ENCODE data around the gene HSPB6. TPM values are rescaled to one million over a fixed set of nuclear protein-coding genes. Genes with fewer than 3 reads are reported as not detected.

HSPB6 gene
- total and polyA plus RNA-seq, 2 of the 8 experiments (the other 6 are each of a cell fraction or from before 2014, with no cell fraction given) = 0.91 TPM; not detected in 1

DNA sequence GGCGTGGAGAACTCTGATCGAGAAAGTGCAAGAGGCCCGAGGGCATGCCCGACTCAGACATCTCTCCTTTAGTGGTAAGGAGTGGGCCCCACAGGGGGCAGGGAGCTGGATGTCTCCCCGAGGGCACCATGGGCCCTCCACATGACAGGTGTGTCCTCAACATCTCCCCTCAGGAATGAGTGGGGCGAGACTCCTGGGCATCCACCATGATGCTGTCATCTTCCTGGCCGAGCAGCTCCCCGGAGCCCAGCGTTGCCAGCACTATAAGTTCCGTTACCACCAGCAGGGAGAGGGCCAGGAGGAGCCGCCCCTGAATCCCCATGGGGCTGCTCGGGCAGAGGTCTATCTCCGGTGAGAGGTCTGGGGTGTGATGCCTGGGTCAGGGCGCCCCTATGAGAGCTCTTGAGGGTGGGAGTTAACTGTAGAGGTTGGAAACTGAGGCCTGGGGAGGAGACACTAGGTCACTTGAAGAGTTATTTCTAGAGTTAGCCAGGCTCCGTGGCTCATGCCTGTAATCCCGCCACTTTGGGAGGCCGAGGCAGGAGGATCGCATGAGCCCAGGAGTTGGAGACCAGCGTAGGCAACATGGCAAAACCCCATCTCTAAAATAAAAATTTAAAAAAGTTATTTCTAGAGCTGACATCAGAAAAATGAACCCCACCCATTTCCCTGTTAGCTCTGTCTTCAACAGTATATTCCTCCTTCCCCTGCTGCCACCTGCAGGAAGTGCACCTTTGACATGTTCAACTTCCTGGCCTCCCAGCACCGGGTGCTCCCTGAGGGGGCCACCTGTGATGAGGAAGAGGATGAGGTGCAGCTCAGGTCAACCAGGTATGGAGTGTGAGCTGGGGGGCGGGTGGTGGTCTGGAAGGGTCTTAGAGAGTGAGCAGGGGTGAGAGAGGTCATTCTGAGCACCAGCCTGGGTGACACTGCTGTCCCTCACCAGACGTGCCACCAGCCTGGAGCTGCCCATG is 19.6 kb downstream of the HSPB6 start (continued):
- TF ChIP-seq, protein P1, sequence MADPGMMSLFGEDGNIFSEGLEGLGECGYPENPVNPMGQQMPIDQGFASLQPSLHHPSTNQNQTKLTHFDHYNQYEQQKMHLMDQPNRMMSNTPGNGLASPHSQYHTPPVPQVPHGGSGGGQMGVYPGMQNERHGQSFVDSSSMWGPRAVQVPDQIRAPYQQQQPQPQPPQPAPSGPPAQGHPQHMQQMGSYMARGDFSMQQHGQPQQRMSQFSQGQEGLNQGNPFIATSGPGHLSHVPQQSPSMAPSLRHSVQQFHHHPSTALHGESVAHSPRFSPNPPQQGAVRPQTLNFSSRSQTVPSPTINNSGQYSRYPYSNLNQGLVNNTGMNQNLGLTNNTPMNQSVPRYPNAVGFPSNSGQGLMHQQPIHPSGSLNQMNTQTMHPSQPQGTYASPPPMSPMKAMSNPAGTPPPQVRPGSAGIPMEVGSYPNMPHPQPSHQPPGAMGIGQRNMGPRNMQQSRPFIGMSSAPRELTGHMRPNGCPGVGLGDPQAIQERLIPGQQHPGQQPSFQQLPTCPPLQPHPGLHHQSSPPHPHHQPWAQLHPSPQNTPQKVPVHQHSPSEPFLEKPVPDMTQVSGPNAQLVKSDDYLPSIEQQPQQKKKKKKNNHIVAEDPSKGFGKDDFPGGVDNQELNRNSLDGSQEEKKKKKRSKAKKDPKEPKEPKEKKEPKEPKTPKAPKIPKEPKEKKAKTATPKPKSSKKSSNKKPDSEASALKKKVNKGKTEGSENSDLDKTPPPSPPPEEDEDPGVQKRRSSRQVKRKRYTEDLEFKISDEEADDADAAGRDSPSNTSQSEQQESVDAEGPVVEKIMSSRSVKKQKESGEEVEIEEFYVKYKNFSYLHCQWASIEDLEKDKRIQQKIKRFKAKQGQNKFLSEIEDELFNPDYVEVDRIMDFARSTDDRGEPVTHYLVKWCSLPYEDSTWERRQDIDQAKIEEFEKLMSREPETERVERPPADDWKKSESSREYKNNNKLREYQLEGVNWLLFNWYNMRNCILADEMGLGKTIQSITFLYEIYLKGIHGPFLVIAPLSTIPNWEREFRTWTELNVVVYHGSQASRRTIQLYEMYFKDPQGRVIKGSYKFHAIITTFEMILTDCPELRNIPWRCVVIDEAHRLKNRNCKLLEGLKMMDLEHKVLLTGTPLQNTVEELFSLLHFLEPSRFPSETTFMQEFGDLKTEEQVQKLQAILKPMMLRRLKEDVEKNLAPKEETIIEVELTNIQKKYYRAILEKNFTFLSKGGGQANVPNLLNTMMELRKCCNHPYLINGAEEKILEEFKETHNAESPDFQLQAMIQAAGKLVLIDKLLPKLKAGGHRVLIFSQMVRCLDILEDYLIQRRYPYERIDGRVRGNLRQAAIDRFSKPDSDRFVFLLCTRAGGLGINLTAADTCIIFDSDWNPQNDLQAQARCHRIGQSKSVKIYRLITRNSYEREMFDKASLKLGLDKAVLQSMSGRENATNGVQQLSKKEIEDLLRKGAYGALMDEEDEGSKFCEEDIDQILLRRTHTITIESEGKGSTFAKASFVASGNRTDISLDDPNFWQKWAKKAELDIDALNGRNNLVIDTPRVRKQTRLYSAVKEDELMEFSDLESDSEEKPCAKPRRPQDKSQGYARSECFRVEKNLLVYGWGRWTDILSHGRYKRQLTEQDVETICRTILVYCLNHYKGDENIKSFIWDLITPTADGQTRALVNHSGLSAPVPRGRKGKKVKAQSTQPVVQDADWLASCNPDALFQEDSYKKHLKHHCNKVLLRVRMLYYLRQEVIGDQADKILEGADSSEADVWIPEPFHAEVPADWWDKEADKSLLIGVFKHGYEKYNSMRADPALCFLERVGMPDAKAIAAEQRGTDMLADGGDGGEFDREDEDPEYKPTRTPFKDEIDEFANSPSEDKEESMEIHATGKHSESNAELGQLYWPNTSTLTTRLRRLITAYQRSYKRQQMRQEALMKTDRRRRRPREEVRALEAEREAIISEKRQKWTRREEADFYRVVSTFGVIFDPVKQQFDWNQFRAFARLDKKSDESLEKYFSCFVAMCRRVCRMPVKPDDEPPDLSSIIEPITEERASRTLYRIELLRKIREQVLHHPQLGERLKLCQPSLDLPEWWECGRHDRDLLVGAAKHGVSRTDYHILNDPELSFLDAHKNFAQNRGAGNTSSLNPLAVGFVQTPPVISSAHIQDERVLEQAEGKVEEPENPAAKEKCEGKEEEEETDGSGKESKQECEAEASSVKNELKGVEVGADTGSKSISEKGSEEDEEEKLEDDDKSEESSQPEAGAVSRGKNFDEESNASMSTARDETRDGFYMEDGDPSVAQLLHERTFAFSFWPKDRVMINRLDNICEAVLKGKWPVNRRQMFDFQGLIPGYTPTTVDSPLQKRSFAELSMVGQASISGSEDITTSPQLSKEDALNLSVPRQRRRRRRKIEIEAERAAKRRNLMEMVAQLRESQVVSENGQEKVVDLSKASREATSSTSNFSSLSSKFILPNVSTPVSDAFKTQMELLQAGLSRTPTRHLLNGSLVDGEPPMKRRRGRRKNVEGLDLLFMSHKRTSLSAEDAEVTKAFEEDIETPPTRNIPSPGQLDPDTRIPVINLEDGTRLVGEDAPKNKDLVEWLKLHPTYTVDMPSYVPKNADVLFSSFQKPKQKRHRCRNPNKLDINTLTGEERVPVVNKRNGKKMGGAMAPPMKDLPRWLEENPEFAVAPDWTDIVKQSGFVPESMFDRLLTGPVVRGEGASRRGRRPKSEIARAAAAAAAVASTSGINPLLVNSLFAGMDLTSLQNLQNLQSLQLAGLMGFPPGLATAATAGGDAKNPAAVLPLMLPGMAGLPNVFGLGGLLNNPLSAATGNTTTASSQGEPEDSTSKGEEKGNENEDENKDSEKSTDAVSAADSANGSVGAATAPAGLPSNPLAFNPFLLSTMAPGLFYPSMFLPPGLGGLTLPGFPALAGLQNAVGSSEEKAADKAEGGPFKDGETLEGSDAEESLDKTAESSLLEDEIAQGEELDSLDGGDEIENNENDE (IDR thresholded peaks at IDR 0.05; ENCODE audit: insufficient replicate concordance, low read length) = no peak
- TF ChIP-seq, protein P2, sequence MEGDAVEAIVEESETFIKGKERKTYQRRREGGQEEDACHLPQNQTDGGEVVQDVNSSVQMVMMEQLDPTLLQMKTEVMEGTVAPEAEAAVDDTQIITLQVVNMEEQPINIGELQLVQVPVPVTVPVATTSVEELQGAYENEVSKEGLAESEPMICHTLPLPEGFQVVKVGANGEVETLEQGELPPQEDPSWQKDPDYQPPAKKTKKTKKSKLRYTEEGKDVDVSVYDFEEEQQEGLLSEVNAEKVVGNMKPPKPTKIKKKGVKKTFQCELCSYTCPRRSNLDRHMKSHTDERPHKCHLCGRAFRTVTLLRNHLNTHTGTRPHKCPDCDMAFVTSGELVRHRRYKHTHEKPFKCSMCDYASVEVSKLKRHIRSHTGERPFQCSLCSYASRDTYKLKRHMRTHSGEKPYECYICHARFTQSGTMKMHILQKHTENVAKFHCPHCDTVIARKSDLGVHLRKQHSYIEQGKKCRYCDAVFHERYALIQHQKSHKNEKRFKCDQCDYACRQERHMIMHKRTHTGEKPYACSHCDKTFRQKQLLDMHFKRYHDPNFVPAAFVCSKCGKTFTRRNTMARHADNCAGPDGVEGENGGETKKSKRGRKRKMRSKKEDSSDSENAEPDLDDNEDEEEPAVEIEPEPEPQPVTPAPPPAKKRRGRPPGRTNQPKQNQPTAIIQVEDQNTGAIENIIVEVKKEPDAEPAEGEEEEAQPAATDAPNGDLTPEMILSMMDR (IDR thresholded peaks at IDR 0.05; ENCODE audit: control extremely low read depth in 1 of 3, insufficient read depth in 1 of 3, low read depth in 1 of 3, low read length in 3 of 3) = peak in 1 of 3 experiments; percentile 1; a peak in 2 of 4 replicates
- TF ChIP-seq EP300 (IDR thresholded peaks at IDR 0.05; ENCODE audit: borderline replicate concordance in 1 of 2, low read depth in 2 of 2, low read length in 2 of 2) = no peak
- no peak for TF ChIP-seq GABPA (IDR thresholded peaks at IDR 0.05; ENCODE audit: borderline replicate concordance, insufficient read depth, low read length)

Measured in H1 (cell line).